HFF-Myc (cell line): Measurements from ENCODE around the gene HS3ST2.

ENCODE experiments used
- DNase-seq: peaks from one replicate; pipeline ENCODE4 v3.0.0-alpha.2; 2011; ENCODE audit warnings: low read depth; ENCODE audit errors: extremely low read depth
- H3K4me3 ChIP-seq: replicated peaks from 2 replicates; pipeline ENCODE4 v1.5.1; 2011; ENCODE audit warnings: low read depth, mild to moderate bottlenecking, control low read depth, low read length
- TF ChIP-seq, protein P1 (sequence below): IDR thresholded peaks from 2 replicates; pipeline ENCODE4 v1.5.1; 2012; ENCODE audit warnings: mild to moderate bottlenecking, low read depth, low read length, control low read depth; ENCODE audit errors: missing control alignments

The HS3ST2 gene

DNA sequence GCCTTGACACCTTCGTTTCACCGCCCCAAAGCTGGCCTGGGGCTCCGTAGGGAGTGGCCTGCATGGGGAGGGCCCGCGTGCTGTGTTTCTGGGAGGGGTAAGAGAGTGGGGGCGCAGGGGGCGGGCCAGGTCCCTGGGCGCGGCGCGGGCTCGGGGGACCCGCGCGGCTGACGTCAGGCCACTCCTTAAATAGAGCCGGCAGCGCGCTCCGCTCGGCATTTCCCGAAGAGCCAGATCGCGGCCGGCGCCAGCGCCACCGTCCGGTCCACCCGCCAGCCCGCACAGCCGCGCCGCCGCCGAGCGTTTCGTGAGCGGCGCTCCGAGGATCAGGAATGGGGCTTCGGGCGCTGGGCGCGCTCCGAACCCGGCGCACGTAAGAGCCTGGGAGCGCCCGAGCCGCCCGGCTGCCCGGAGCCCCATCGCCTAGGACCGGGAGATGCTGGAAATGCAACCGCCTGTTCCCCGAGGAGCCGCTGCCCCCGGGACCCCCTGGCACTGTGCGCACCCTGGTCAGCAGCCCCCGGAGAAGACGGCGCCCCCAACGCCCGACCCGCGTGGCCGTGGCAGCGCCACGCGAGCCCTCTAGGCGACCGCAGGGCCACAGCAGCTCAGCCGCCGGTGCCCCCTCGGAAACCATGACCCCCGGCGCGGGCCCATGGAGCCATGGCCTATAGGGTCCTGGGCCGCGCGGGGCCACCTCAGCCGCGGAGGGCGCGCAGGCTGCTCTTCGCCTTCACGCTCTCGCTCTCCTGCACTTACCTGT is at the start of gene HS3ST2:
TSS of gene HS3ST2 (plus strand) at position 215 of the 763 bp plus-strand sequence. CDS start at position 664, 449 bp downstream.
- TF ChIP-seq, protein P1, sequence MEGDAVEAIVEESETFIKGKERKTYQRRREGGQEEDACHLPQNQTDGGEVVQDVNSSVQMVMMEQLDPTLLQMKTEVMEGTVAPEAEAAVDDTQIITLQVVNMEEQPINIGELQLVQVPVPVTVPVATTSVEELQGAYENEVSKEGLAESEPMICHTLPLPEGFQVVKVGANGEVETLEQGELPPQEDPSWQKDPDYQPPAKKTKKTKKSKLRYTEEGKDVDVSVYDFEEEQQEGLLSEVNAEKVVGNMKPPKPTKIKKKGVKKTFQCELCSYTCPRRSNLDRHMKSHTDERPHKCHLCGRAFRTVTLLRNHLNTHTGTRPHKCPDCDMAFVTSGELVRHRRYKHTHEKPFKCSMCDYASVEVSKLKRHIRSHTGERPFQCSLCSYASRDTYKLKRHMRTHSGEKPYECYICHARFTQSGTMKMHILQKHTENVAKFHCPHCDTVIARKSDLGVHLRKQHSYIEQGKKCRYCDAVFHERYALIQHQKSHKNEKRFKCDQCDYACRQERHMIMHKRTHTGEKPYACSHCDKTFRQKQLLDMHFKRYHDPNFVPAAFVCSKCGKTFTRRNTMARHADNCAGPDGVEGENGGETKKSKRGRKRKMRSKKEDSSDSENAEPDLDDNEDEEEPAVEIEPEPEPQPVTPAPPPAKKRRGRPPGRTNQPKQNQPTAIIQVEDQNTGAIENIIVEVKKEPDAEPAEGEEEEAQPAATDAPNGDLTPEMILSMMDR = peak; percentile 45
- no peak for DNase-seq
- H3K4me3 ChIP-seq = peak within 1 kb of the TSS; percentile 25

DNA sequence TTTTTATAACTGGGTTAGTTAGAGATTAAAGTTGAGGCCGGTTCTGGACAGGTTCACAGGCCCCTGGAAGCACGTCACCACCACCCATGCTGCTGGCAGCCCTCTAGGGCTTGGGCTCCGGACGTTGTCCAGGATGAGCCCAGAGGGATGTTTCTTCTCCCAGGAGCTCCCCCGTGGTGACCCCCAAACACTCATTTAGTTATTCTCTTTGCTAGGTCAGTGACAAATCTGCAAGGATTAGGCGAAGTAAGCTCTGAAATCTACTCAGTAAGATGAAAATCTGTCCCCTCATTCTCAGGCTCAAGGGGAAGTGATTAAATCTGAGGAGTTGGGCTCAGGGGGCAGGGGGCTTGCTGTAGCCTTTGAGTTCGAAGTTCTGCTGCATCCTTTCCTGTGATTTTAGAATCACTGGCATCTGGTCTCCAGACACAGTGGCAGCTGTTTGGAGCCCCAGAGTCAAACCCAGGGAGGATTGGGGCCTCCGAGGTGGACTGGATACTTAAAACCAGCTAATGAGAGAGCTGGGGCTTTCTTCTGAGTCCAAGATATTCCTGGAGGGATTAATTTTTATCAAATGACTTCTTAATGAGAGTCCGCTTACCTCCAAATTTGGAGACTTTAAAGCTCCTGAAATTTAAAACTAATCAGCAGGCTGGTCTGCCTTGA is 49.2 kb upstream of the HS3ST2 start:
- no peak overlapping the region for H3K4me3 ChIP-seq
- DNase-seq = no peak
- TF ChIP-seq, protein P1 = no peak

DNA sequence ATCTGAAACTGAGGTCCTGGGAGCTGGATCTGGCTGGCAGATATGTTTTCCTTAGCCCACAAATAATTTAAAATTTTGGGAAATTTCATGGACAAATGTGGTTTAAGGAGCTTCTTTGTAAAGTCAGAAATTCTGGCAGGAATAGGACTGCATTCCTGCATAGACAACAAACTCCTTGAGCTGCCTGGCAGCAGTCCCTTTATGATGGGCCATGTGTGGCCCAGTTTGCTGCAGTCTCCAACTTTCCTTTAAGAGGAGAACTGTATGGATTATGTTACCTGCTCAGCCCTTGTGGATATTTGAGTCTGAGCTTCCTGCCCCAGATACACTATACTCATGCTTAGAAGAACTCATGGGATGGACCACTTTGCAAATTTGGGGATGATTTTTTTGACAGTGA is 48.5 kb upstream of the HS3ST2 start:
- TF ChIP-seq, protein P1 = no peak
- DNase-seq = no peak
- no peak overlapping the region for H3K4me3 ChIP-seq

DNA sequence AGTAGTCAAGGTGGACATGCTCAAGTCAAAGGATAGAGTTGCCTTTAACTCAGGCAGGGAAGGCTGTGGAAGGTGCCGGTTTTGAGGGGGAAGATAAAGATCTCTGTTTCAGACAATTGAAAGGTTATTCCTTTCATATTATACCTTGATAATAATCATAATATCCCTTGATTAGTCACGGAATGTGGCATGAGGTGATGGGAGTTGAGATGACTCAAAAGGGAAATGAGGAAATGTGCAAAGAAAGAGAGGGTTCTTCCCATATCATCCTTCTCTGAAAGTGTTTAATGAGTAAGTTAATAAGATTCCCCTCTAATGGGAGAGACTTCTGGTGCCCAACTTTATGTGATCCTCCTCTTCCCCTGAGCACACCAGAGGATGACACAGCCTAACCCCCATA is 43.1 kb upstream of the HS3ST2 start:
- no peak for DNase-seq
- TF ChIP-seq, protein P1 = no peak

DNA sequence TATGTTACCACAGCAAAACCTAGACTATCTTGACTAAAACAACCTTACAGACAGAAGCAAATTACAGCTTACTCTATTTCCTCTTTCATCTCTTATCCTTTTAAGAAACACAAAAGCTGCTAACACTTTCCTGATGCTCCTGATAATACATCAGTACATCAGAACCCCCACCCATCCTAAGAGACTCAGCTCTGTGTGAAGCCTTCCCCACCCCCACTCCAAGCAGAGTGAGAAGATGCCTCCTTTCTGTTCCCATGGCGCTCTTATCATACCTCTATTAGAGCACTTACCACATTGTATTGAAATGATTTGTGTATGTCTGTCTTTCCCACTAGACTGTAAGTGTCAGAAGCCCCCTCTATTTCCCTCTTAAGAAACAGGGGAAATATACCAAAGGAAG is 42.4 kb upstream of the HS3ST2 start:
- no peak for DNase-seq

More for the DNA sequence above, 43.1 kb upstream of the HS3ST2 start:
- no peak overlapping the region for H3K4me3 ChIP-seq

DNA sequence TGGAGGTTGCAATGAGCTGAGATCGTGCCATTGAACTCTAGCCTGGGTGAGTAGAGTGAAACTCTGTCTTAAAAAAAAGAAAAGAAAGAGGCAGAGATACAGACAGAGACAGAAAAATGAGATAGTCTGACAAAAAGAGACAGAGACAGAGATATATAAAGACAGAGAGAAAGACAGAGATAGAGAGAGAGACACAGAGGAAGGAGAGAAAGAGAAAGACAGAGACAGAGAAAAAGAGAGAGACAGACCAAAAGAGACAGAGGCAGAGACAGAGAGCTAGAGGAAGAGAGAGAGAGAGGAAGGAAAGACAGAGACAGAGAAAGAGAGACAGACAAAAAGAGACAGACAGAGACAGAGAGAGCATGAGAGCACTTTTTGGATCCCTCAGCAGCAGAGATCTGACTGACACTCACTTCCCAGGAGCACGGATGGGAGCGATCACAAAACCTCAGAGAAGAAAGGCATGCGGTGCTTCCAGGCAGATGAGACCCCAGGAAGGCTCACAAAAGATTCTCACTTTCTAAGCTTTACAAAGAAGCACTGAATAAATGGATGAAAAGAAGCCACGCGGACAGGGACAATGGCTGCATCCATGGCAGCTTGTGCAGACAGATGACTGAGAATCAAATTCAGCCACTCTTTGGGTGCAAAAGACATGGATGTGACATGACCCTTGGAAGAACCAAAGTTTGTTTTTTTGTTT is 38.6 kb upstream of the HS3ST2 start:
- no peak overlapping the region for H3K4me3 ChIP-seq
- no peak for DNase-seq
- TF ChIP-seq, protein P1 = no peak

More for the DNA sequence above, 42.4 kb upstream of the HS3ST2 start:
- TF ChIP-seq, protein P1 = no peak
- H3K4me3 ChIP-seq = no peak overlapping the region
